NT2/D1 (cell line): ENCODE results near the gene SH3BP4.
"Not testable (repeated sequence)": the region's sequence is repeated elsewhere in the genome, so short reads cannot be mapped to it uniquely, and the experiment has no call there.

Experiments used
- DNase-seq: peaks from one replicate; pipeline ENCODE4 v3.0.0-alpha.2; 2011; ENCODE audit warnings: low read depth, low spot score
- H3K27me3 ChIP-seq: 2 replicates; pipeline ENCODE4 v1.6.0; 2011; ENCODE audit warnings: mild to moderate bottlenecking; ENCODE audit not compliant: insufficient read length, insufficient read depth
- H3K36me3 ChIP-seq: 2 replicates; pipeline ENCODE4 v1.6.1; 2011; ENCODE audit warnings: mild to moderate bottlenecking, low read length, mixed read lengths; ENCODE audit not compliant: insufficient read depth, insufficient read length
- H3K4me1 ChIP-seq: 2 replicates; pipeline ENCODE4 v1.5.1; 2011; ENCODE audit not compliant: insufficient read depth, insufficient read length
- H3K4me3 ChIP-seq: 2 replicates; pipeline ENCODE4 v1.5.1; 2011; ENCODE audit warnings: low read depth; ENCODE audit not compliant: insufficient read length
- H3K9ac ChIP-seq: 2 replicates; pipeline ENCODE4 v1.6.0; 2011; ENCODE audit warnings: low read depth; ENCODE audit not compliant: insufficient read length
- H3K9me3 ChIP-seq: 2 replicates; pipeline ENCODE4 v1.5.1; 2011; ENCODE audit warnings: mild to moderate bottlenecking, low read length; ENCODE audit not compliant: insufficient read depth
- SUZ12 ChIP-seq: IDR thresholded peaks from 2 replicates; pipeline ENCODE4 v1.6.1; 2011; ENCODE audit not compliant: insufficient read length, insufficient read depth; ENCODE audit errors: extremely low read depth
- YY1 ChIP-seq: IDR thresholded peaks from 2 replicates; pipeline ENCODE4 v1.6.1; 2011; ENCODE audit not compliant: insufficient read length, insufficient read depth
- ZNF274 ChIP-seq: IDR thresholded peaks from 2 replicates; pipeline ENCODE4 v1.6.1; 2011; ENCODE audit warnings: mild to moderate bottlenecking, low read depth, low read length

SH3BP4 gene

GRCh38 chr2:235055891-235056516 is 104.2 kb downstream of the SH3BP4 start:
- no peak overlapping the region for H3K9ac ChIP-seq
- H3K36me3 ChIP-seq = peaks cover 60% of the 10 kb centered on the region
- TF ChIP-seq ZNF274 = no peak
- no peak for TF ChIP-seq YY1
- no peak for TF ChIP-seq SUZ12
- H3K9me3 ChIP-seq = no peaks in the 10 kb centered on the region
- no peak for DNase-seq
- H3K4me3 ChIP-seq = no peak overlapping the region
- H3K27me3 ChIP-seq = no peaks in the 10 kb centered on the region
- peaks cover 7% of the 10 kb centered on the region for H3K4me1 ChIP-seq

GRCh38 chr2:235056768-235057167 is 105.0 kb downstream of the SH3BP4 start:
- no peak for DNase-seq
- Histone ChIP-seq H3K4me3 (no peak overlapping the region), H3K9ac (no peak overlapping the region), H3K36me3 (peaks cover 53% of the 10 kb centered on the region), H3K9me3 (no peaks in the 10 kb centered on the region), H3K4me1 (peaks cover 5% of the 10 kb centered on the region), H3K27me3 (no peaks in the 10 kb centered on the region)
- TF ChIP-seq YY1 (no peak), SUZ12 (no peak), ZNF274 (no peak)

- H3K27me3 ChIP-seq = not testable (repeated sequence)
Observed at GRCh38 chr2:235057616-235058015, 105.8 kb downstream of the SH3BP4 start.

DNA sequence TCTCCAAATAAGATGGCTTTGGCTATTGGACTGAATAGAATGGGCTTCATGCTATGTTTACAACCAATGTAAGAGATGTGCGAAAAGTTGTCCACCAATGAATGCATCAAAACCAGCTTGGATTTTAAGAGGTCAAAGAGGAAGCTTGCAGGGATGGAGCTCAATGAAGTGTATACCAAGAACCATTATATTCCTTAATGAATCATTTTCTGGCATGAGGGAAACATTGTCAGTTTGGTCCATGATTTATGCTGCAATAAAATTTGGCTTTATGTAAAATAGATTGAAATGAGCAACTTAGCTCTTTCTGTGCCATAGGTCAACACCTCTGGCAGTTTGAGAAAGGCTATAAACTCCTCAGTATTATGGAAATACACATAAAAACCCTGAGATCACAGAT is 107.3 kb downstream of the SH3BP4 start:
- no peak for TF ChIP-seq ZNF274
- DNase-seq = no peak
- H3K4me3 ChIP-seq = no peak overlapping the region
- peaks cover 29% of the 10 kb centered on the region for H3K36me3 ChIP-seq
- H3K9me3 ChIP-seq = no peaks in the 10 kb centered on the region
- no peak overlapping the region for H3K9ac ChIP-seq
- H3K27me3 ChIP-seq = no peaks in the 10 kb centered on the region
- peaks cover 3% of the 10 kb centered on the region for H3K4me1 ChIP-seq

More at GRCh38 chr2:235057616-235058015, 105.8 kb downstream of the SH3BP4 start:
- peaks cover 44% of the 10 kb centered on the region for H3K36me3 ChIP-seq
- H3K4me3 ChIP-seq, DNase-seq, H3K9ac ChIP-seq, H3K4me1 ChIP-seq, H3K9me3 ChIP-seq: not testable (repeated sequence)

GRCh38 chr2:235061656-235062055 is 109.8 kb downstream of the SH3BP4 start:
- no peak overlapping the region for H3K4me3 ChIP-seq
- no peaks in the 10 kb centered on the region for H3K27me3 ChIP-seq
- TF ChIP-seq SUZ12 = no peak
- no peak for TF ChIP-seq YY1
- no peak for TF ChIP-seq ZNF274
- no peak overlapping the region for H3K9ac ChIP-seq
- peaks cover 3% of the 10 kb centered on the region for H3K4me1 ChIP-seq
- H3K36me3 ChIP-seq = peaks cover 4% of the 10 kb centered on the region
- no peaks in the 10 kb centered on the region for H3K9me3 ChIP-seq
- DNase-seq = no peak

GRCh38 chr2:235063471-235063961 is 111.7 kb downstream of the SH3BP4 start:
- no peaks in the 10 kb centered on the region for H3K9me3 ChIP-seq
- H3K27me3 ChIP-seq = no peaks in the 10 kb centered on the region
- TF ChIP-seq ZNF274 (no peak), YY1 (no peak), SUZ12 (no peak)
- peaks cover 9% of the 10 kb centered on the region for H3K4me1 ChIP-seq
- H3K36me3 ChIP-seq = no peaks in the 10 kb centered on the region
- no peak overlapping the region for H3K9ac ChIP-seq
- DNase-seq = no peak
- no peak overlapping the region for H3K4me3 ChIP-seq

GRCh38 chr2:235064976-235065375 is 113.2 kb downstream of the SH3BP4 start:
- Histone ChIP-seq H3K4me3 (no peak overlapping the region), H3K9me3 (no peaks in the 10 kb centered on the region), H3K36me3 (no peaks in the 10 kb centered on the region), H3K4me1 (peaks cover 9% of the 10 kb centered on the region), H3K27me3 (no peaks in the 10 kb centered on the region), H3K9ac (no peak overlapping the region)
- TF ChIP-seq ZNF274 = no peak
- TF ChIP-seq YY1 = no peak
- TF ChIP-seq SUZ12 = no peak
- DNase-seq = no peak
